ENCODE results near the gene FLNB. TPM values are rescaled to one million over a fixed set of nuclear protein-coding genes. Genes with fewer than 3 reads are reported as not detected.

Gene FLNB
- total and polyA plus RNA-seq, 2 of the 8 experiments (the other 6 are each of a cell fraction or from before 2014, with no cell fraction given): 72.3 to 118 TPM

DNA sequence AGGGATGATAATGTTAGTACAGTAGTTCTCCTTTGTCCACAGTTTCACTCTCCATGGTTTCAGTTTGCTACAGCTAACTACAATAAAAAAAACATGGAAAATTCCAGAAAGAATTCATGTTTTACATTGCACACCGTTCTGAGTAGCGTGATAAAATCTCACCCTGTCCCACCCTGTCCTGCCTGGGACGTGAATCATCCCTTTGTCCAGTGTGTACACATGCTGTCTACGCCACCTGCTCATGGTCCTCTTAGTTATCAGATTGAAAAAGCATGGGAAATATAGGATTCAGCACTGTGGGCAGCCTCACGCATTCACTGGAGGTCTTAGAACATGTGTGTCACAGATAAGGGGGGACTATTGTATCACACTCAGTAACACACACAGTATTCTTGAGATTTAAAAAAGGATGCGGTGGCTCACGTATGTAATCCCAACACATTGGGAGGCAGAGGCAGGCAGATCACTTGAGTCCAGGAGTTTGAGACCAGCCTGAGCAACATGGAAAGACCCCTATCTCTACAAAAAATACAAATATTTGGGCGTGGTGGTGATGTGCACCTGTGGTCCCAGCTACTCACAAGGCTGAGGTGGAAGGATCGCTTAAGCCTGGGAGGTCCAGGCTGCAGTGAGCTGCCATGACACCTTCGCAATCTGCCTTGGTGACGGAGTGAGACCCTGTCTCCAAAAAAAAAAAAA is 8.7 kb upstream of the FLNB start:
- Histone ChIP-seq H3K4me1 (replicated peaks in 1 of 4; ENCODE audit: control insufficient read depth in 3 of 4, insufficient read depth in 4 of 4, low read length in 3 of 4) (peaks cover 0 to 3% (median 1%) of the 10 kb centered on the region in 4 experiments; a peak in 2 of 7 replicates), H2BK20ac (ENCODE audit: low read length) (no peak overlapping the region), H3K4ac (replicated peaks; ENCODE audit: insufficient read length, low read depth, low read length) (no peak overlapping the region), H3K79me1 (ENCODE audit: low read depth, low read length) (no peaks in the 10 kb centered on the region), H2BK15ac (ENCODE audit: low read length) (peak overlapping the region; percentile 49; the same call in 1 of the 2 replicates), H3K4me3 (ENCODE audit: extremely low read depth in 1 of 4, insufficient read depth in 2 of 4, low read depth in 3 of 4, low read length in 4 of 4) (no peak overlapping the region), H3K56ac (replicated peaks; ENCODE audit: insufficient read length, low read depth, low read length) (no peak overlapping the region), H4K91ac (replicated peaks; ENCODE audit: insufficient read length, low read length) (no peak overlapping the region), H3K9me3 (ENCODE audit: insufficient read depth in 2 of 2, low read depth in 1 of 2, low read length in 1 of 2) (no peaks in the 10 kb centered on the region), H2AFZ (ENCODE audit: low read length) (no peak overlapping the region), H4K20me1 (replicated peaks in 1 of 2; ENCODE audit: control insufficient read depth in 1 of 2, insufficient read depth in 2 of 2, low read length in 2 of 2) (no peaks in the 10 kb centered on the region), H3K23ac (ENCODE audit: insufficient read length) (no peak overlapping the region), H3K27me3 (replicated peaks in 1 of 4; ENCODE audit: control insufficient read depth in 3 of 4, extremely low read depth in 1 of 4, insufficient read depth in 3 of 4, low read length in 3 of 4) (no peaks in the 10 kb centered on the region), H2BK120ac (replicated peaks; ENCODE audit: low read depth, low read length) (no peak overlapping the region), H3K27ac (ENCODE audit: low read depth, low read length) (no peak overlapping the region), H3K9ac (replicated peaks in 1 of 4; ENCODE audit: extremely low read depth in 1 of 4, low read depth in 3 of 4, low read length in 3 of 4) (no peak overlapping the region), H3K14ac (ENCODE audit: insufficient read length) (no peak overlapping the region), H3K79me2 (ENCODE audit: control insufficient read depth in 1 of 2, insufficient read depth in 2 of 2, low read length in 2 of 2) (no peaks in the 10 kb centered on the region), H3K23me2 (ENCODE audit: low read depth, low read length) (no peaks in the 10 kb centered on the region), H3K36me3 (ENCODE audit: control insufficient read depth in 2 of 4, insufficient read depth in 4 of 4, low read length in 3 of 4) (no peaks in the 10 kb centered on the region), H4K5ac (ENCODE audit: insufficient read length, low read depth, low read length) (no peak overlapping the region), H3K4me2 (ENCODE audit: insufficient read depth in 1 of 2, low read depth in 2 of 2, low read length in 2 of 2) (no peak overlapping the region), H2AK5ac (ENCODE audit: low read depth, low read length) (no peak overlapping the region), H2BK5ac (ENCODE audit: low read depth, low read length) (no peak overlapping the region), H4K8ac (ENCODE audit: extremely low read depth, insufficient read depth, low read length) (no peak overlapping the region), H2BK12ac (ENCODE audit: low read depth, low read length) (no peak overlapping the region), H3K18ac (ENCODE audit: extremely low read depth, low read length) (no peak overlapping the region)
- DNase-seq (ENCODE audit: low read depth in 1 of 2, low spot score in 2 of 2) (no peak), FAIRE-seq (no peak)
- ChIA-PET CTCF (ENCODE audit: partially characterized antibody) (interaction anchor here (1.6 to 1.9 kb wide), 2 partner anchors 9 to 41 kb away, joined by 3 to 15 read pairs; partner anchors contain the start of gene FLNB), POLR2A (ENCODE audit: partially characterized antibody) (interaction anchor here (0.7 to 1.3 kb wide), 2 partner anchors 15 to 30 kb away, joined by 3 read pairs; no protein-coding TSS in a partner anchor)
- WGBS, 2 experiments (ENCODE audit: extremely low coverage in 1 of 2, insufficient coverage in 1 of 2, insufficient read length in 1 of 2, insufficient replicate concordance in 2 of 2, low coverage in 1 of 2, low lambda C conversion rate in 2 of 2, missing lambda C conversion rate in 1 of 2): 89% methylated on average over 10 of the region's 11 CpGs; no CpG with 5 or more reads in 1 of the 2 experiments
- TF ChIP-seq HDAC6 (IDR thresholded peaks at IDR 0.05; ENCODE audit: low read depth, low read length) (no peak), NRF1 (IDR thresholded peaks at IDR 0.05; ENCODE audit: low read depth, low read length) (no peak), KDM1A (IDR thresholded peaks at IDR 0.05; ENCODE audit: borderline replicate concordance, low read length) (no peak), CBX5 (IDR thresholded peaks at IDR 0.05; ENCODE audit: low read depth, low read length) (no peak), PHF8 (conservative IDR thresholded peaks at IDR 0.05; ENCODE audit: low read depth, low read length) (no peak), GABPA (IDR thresholded peaks at IDR 0.05; ENCODE audit: borderline replicate concordance, insufficient read depth, low read length) (no peak), BCL11A (IDR thresholded peaks at IDR 0.05; ENCODE audit: low read depth in 2 of 2, low read length in 2 of 2) (no peak), JUND (IDR thresholded peaks at IDR 0.05; ENCODE audit: low read length) (no peak), TEAD4 (IDR thresholded peaks at IDR 0.05; ENCODE audit: low read depth, low read length) (no peak), SIN3A (conservative IDR thresholded peaks at IDR 0.05 in 1 of 2, IDR thresholded peaks at IDR 0.05 in 1 of 2; ENCODE audit: low read depth in 1 of 2, low read length in 2 of 2) (no peak)
- TF ChIP-seq, protein P1, sequence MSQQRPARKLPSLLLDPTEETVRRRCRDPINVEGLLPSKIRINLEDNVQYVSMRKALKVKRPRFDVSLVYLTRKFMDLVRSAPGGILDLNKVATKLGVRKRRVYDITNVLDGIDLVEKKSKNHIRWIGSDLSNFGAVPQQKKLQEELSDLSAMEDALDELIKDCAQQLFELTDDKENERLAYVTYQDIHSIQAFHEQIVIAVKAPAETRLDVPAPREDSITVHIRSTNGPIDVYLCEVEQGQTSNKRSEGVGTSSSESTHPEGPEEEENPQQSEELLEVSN (IDR thresholded peaks at IDR 0.05): no peak
- TF ChIP-seq, protein P2, sequence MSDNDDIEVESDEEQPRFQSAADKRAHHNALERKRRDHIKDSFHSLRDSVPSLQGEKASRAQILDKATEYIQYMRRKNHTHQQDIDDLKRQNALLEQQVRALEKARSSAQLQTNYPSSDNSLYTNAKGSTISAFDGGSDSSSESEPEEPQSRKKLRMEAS (IDR thresholded peaks at IDR 0.05): no peak
